ENCODE measurements around the gene PTPRA. TPM values are rescaled to one million over a fixed set of nuclear protein-coding genes. Genes with fewer than 3 reads are reported as not detected.

PTPRA gene
- total and polyA plus RNA-seq, 5 experiments from 2014 or later, result 24.6 to 106 (median 51.4) TPM

DNA sequence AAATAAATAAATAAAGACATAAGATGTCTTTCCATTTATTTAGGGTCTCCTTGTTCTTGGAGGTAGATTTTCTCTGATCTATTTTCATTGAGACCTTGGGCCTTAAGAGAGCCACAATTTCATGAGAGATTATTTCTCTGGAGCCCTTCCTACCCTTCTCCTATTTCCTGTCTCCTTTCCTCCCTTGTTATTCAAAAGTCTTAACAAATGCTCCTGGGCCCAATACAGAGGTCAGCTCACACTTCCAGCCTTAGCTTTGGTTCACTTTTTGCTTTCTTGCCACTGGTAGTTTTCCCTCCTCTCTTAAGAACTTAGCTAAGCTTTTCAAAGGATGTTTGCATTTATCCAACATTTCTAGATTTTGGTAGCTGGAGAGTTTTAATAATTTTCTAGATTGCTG is 44.0 kb downstream of the PTPRA start:
- DNase-seq (no peak), ATAC-seq (no peak)
- H3K9me3 Mint-ChIP-seq, result no peaks in the 10 kb centered on the region
- POLR2A ChIA-PET, result no interaction called here
- H3K27ac Mint-ChIP-seq, result peak overlapping the region in 1 of 10 donors; percentile 13
- no peak overlapping the region for H3K4me3 Mint-ChIP-seq
- peaks cover 18 to 55% (median 33%) of the 10 kb centered on the region in 4 donors for H3K4me1 Mint-ChIP-seq
- H3K36me3 Mint-ChIP-seq, result peaks cover 0 to 14% (median 0%) of the 10 kb centered on the region in 3 donors
- H3K27me3 Mint-ChIP-seq, result no peaks in the 10 kb centered on the region

DNA sequence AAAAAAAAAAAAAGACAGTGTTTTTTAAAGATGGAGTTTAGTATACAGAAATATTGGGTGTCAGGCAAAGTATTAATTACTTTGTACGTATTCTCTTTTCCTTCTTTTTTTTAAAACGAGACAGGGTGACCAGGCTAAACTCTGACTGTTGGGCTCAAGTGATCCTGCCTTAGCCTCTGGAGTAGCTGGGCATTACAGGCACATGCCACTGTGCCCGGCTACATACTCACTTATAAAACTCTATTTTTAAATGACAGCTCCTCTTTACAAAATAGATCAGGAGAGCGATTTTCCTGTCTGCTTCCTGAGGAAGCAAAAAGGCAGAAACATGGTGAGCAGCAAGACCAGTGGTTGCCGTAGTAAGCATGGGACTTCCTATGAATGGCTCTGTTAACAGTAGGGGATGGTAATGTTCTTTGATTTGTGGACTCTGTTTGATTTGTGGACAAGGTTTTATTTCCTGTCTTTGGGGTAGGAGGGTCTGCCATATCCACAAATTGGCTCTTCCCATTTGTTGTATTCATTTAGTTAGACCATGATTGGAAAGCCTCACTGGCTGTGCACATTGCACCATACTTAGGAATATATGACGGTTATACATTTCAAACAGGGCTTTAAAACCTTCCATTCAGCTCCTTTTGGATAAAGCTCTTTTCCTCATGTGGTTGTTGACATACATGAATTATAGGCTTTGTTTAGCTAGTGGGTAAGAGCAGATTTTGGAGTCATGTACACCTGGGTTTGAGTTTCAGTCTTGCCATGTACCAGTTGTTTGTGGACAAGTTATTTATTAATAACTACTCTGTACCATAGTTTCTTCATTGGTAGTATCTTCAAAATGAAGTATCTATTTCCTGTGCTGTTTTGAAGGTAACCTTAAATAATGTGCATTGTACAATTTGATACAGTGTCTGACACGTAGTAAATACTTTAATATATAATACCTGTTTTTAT is 45.1 kb downstream of the PTPRA start:
- Mint-ChIP-seq H3K27me3 (no peaks in the 10 kb centered on the region), H3K4me1 (peaks cover 18 to 55% (median 33%) of the 10 kb centered on the region in 4 donors), H3K36me3 (peaks cover 0 to 22% (median 0%) of the 10 kb centered on the region in 3 donors), H3K9me3 (no peaks in the 10 kb centered on the region), H3K4me3 (no peak overlapping the region), H3K27ac (peak overlapping the region in 4 of 10 donors; percentile 15 to 67 (median 39))
- DNase-seq (no peak), ATAC-seq (no peak)
- POLR2A ChIA-PET, result interaction anchor here (0.6 to 0.7 kb wide), 2 partner anchors 932 to 1032 kb away, joined by 3 to 7 read pairs; no protein-coding TSS in a partner anchor

DNA sequence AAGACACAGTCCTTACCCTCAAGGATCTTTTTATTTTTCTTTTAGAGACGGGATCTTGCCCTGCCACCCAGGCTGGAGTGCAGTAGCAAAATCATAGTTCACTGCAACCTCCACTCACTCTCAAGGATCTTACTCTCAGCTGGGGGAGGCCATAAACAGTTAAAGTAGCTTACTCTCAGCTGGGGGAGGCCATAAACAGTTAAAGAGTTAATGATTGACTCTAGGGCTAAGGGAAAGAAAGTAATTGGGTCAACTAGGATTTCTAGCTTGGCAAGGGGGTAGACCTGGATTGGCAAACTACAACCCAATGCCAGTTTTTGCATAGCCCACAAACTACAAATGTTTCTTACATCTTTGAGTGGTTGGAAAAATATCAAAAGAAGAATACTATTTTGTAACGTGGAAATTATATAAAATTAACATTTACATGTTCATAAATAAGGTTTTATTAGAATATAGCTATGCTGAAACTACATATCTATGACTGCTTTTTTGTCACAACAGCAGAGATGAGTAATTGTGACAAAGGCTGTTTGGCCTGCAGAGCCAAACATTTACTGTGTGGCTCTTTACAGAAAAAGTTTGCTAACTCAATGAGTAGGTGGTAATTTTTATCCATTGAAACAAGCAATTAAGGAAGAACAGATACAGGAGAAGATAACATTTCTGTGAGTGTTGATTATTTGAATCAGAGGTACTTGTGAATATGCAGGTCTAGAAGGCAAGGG is 46.4 kb downstream of the PTPRA start:
- Mint-ChIP-seq H3K4me1 (peaks cover 18 to 55% (median 32%) of the 10 kb centered on the region in 4 donors), H3K36me3 (peaks cover 0 to 33% (median 7%) of the 10 kb centered on the region in 3 donors), H3K9me3 (no peaks in the 10 kb centered on the region), H3K4me3 (peak overlapping the region in 1 of 10 donors; percentile 2), H3K27ac (peak overlapping the region in 3 of 10 donors; percentile 40 to 61 (median 50)), H3K27me3 (no peaks in the 10 kb centered on the region)
- POLR2A ChIA-PET, result interaction anchor here (0.6 kb wide), 1 partner anchor 931 kb away, joined by 3 read pairs; no protein-coding TSS in a partner anchor
- ATAC-seq (no peak), DNase-seq (no peak)

DNA sequence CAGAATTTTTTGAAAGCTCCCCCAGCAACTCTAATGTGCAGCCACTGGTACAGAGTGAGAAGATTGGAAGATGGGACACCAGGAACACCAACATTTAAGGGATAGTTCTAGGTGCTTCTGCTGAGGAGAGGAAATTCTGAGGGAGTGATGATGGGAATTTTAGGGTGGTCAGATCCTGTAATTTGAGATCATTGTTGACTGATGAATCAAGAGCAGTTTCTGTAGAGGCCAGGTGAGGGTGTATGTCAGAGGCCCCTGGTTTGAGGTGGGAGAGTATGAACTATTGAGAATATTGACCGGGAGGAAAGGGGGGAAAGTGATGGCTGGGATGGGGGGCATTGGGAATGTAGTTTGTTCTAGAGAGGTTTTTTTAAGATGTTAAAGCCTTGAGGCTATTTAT is 47.2 kb downstream of the PTPRA start:
- POLR2A ChIA-PET, result no interaction called here
- Mint-ChIP-seq H3K4me3 (no peak overlapping the region), H3K4me1 (peaks cover 20 to 49% (median 33%) of the 10 kb centered on the region in 4 donors), H3K9me3 (no peaks in the 10 kb centered on the region), H3K36me3 (peaks cover 0 to 37% (median 10%) of the 10 kb centered on the region in 3 donors), H3K27me3 (no peaks in the 10 kb centered on the region), H3K27ac (peak overlapping the region in 5 of 10 donors; percentile 7 to 63 (median 40))
- ATAC-seq (no peak), DNase-seq (no peak)

DNA sequence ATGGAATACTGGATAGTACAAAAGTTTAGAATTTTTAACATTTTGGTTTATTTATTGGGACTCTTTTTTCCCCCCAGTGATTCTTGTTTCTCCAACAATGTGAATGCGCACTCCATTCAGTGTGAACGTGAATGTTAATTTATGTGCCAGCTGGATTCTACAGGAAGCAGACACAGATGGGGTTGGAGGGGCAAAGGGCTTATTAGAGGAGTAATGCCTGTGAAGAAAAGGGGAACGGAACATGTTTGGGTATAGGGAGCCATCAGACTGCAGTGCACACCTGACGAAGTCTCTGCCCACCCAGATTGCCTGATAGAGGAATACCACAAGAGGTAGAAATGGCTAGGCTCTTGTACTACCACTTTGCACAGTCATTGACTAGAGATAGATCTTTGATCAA is 48.2 kb downstream of the PTPRA start:
- Mint-ChIP-seq H3K27me3 (no peaks in the 10 kb centered on the region), H3K9me3 (no peaks in the 10 kb centered on the region), H3K27ac (peak overlapping the region in 1 of 10 donors; percentile 43), H3K4me3 (no peak overlapping the region), H3K36me3 (peaks cover 0 to 43% (median 15%) of the 10 kb centered on the region in 3 donors), H3K4me1 (peaks cover 20 to 44% (median 34%) of the 10 kb centered on the region in 4 donors)
- no peak for DNase-seq
- no peak for ATAC-seq
- POLR2A ChIA-PET, result no interaction called here

DNA sequence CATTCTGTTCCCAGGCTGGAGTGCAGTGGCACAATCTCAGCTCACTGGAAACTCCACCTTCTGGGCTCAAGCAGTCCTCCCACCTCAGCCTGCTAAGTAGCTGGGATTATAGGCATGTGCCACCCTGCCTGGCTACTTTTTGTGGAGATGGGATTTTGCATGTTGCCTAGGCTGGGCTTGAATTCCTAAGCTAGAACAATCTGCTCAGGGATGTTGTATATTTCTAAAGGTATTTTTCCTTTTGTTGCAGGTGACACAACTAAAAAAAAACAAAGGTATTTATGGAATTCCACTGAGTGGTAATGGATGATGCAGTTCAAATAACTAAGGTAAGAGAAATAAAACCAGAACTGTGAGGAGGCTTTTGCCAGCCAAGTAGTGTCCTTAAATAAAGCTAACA is 49.7 kb downstream of the PTPRA start:
- POLR2A ChIA-PET, result no interaction called here
- peaks cover 0 to 53% (median 15%) of the 10 kb centered on the region in 3 donors for H3K36me3 Mint-ChIP-seq
- H3K27me3 Mint-ChIP-seq, result no peaks in the 10 kb centered on the region
- H3K4me3 Mint-ChIP-seq, result no peak overlapping the region
- no peak overlapping the region for H3K27ac Mint-ChIP-seq
- H3K4me1 Mint-ChIP-seq, result peaks cover 15 to 36% (median 28%) of the 10 kb centered on the region in 4 donors
- ATAC-seq (no peak), DNase-seq (no peak)
- H3K9me3 Mint-ChIP-seq, result no peaks in the 10 kb centered on the region

DNA sequence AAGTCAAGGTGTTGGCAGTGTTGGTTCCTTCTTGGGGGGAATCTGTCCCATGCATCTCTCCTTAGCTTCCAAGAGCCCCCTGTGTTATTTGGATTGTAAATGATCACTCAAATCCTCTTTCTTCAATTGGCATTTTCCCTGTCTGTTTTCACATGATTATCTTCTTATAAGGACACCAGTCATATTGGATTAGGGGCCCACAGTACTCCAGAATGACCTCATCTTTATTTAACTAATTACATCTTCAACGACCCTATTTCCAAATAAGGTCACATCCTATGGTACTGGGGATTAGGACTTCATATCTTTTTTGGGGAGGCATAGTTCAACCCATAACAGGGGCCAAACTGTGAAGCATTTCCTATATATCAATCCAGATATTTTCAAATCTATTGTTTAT is 57.3 kb downstream of the PTPRA start:
- Mint-ChIP-seq H3K36me3 (peaks cover 0 to 34% (median 8%) of the 10 kb centered on the region in 3 donors), H3K4me3 (no peak overlapping the region), H3K27ac (no peak overlapping the region), H3K9me3 (no peaks in the 10 kb centered on the region), H3K4me1 (peaks cover 2 to 10% (median 6%) of the 10 kb centered on the region in 4 donors), H3K27me3 (no peaks in the 10 kb centered on the region)
- DNase-seq (no peak), ATAC-seq (no peak)
- POLR2A ChIA-PET, result no interaction called here

DNA sequence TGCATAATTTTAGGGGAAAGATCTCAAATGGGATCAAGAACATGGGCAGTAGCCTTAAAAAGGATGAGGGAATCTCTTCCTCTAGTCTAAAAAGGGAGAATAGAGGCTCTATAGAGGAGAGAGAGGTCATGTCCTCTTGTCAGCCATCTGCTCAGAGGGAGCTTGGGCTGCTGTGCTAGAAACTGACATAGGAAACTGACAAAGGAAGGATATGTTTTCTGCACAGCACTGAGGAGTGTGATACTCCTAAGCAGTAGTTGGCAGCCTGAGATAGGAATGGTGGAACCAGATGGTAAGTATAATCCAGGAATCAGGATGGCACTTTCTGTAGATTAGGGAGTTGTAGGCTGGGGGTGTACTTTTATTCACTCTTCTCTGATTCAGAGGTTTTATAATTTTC is 59.2 kb downstream of the PTPRA start:
- no peak overlapping the region for H3K27ac Mint-ChIP-seq
- H3K36me3 Mint-ChIP-seq, result peaks cover 0 to 29% (median 5%) of the 10 kb centered on the region in 3 donors
- no peak overlapping the region for H3K4me3 Mint-ChIP-seq
- DNase-seq (no peak), ATAC-seq (no peak)
- POLR2A ChIA-PET, result no interaction called here
- H3K9me3 Mint-ChIP-seq, result no peaks in the 10 kb centered on the region
- peaks cover 4 to 7% (median 5%) of the 10 kb centered on the region in 4 donors for H3K4me1 Mint-ChIP-seq
- H3K27me3 Mint-ChIP-seq, result no peaks in the 10 kb centered on the region

DNA sequence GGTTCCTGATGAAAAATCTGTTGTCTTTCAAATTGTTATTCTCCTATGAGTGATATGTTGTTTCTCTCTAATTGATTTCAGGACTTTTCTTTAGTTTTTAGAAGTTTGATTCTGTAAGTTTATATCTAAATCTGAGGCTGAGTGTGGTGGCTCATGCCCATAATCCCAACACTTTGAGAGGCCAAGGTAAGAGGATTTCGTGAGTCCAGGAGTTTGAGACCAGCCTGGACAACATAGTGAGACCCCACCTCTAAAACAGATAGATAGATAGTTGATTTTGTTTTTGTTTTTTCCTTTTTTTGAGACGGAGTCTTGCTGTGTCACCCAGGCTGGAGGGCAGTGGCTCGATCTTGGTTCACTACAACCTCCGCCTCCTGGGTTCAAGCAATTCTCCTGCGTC is 64.6 kb downstream of the PTPRA start:
- DNase-seq (no peak), ATAC-seq (no peak)
- Mint-ChIP-seq H3K27ac (peak overlapping the region in 2 of 10 donors; percentile 9 to 68), H3K27me3 (no peaks in the 10 kb centered on the region), H3K4me1 (peaks cover 8 to 33% (median 26%) of the 10 kb centered on the region in 4 donors), H3K36me3 (peaks cover 0 to 47% (median 7%) of the 10 kb centered on the region in 3 donors), H3K4me3 (no peak overlapping the region), H3K9me3 (no peaks in the 10 kb centered on the region)
- POLR2A ChIA-PET, result no interaction called here

DNA sequence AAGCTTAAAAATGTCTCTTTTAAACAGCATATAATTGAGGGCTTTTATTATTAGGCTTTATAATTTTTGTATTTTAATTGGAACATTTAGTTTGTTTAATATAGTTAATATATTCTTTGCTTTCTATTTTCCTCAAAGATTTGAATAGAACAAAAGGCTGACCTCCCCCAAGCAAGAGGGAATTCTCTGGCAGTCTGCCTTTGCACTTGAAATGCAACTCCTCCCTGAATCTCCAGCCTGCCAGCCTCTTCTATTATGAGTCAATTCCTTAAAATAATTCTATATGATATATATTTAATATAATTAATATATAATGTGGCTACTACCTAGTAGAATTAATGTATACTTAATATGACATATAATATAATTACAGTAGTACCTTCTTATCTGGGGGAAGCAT is 69.2 kb downstream of the PTPRA start:
- ATAC-seq (no peak), DNase-seq (no peak)
- POLR2A ChIA-PET, result no interaction called here
- Mint-ChIP-seq H3K36me3 (peaks cover 0 to 52% (median 5%) of the 10 kb centered on the region in 3 donors), H3K27me3 (no peaks in the 10 kb centered on the region), H3K27ac (no peak overlapping the region), H3K4me3 (no peak overlapping the region), H3K9me3 (no peaks in the 10 kb centered on the region), H3K4me1 (peaks cover 19 to 45% (median 43%) of the 10 kb centered on the region in 4 donors)

DNA sequence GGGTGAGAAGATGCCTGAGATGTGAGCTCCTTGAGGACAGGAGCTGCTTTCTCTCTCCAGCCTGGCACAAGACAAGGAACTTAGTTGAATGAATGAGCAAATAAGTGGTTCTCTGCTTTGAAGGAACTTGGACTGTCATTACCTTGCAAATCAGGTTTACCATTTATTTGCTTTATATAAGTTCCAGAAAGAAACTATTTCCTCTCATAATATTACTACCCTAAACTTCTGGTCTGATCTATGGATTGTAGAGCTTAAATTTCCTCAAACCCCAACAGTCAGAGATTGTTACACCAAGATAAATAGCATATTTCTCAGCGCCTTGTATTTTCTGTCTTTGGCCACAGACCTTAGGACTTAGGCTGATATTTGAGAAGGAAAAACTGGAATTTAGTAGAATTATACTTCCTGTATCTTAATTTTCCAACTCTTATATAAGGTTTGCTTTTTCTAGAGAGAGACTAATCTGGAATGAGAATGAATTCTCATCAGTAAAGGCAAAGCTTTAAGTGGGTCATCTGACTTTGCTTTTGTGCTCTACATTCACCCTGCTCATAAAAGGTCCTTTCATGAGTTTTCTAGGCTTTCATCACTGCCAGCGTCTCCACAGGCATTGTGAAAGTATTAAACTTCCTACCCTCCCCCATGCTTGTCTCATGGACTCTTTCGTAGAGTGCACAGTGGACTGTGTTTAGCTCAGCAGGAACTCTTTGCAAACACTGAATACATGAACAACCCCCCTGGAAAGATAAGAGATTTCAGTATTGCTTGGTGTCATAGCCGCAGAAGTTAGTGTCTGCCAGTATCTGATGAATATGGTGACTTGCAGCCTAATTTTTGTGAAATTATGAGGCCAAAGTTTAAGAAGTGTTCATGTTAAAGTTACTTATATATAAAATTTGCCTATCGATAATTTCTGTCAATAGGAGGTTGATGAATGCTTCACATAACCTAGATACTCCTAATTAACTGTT is 74.0 kb downstream of the PTPRA start:
- Mint-ChIP-seq H3K27ac (peak overlapping the region in 5 of 10 donors; percentile 4 to 75 (median 55)), H3K9me3 (no peaks in the 10 kb centered on the region), H3K4me3 (no peak overlapping the region), H3K27me3 (no peaks in the 10 kb centered on the region), H3K4me1 (peaks cover 13 to 24% (median 23%) of the 10 kb centered on the region in 4 donors), H3K36me3 (peaks cover 0 to 55% (median 11%) of the 10 kb centered on the region in 3 donors)
- ATAC-seq, result no peak
- DNase-seq, result no peak
- POLR2A ChIA-PET, result interaction anchor here (0.7 kb wide), 1 partner anchor 204 kb away, joined by 3 read pairs; no protein-coding TSS in a partner anchor

DNA sequence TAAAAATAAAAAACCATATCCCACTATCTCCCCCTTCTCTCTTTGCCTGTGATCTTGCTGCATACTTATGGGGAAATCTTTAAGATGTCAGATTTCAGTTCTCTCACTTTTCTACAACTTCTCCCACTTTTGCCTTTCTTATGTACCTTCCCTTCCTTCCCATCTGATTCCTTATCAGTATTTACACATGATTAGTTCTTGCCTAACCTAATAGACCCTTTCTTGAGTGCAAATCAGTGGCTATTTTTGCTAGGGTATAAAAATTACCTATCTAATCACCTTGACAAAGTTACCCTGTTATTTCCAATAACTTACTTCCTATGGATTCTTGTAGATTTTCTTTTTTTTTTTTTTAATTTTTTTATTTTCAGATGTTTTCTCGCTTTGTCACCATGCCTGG is 75.7 kb downstream of the PTPRA start:
- Mint-ChIP-seq H3K9me3 (no peaks in the 10 kb centered on the region), H3K4me1 (peaks cover 11 to 27% (median 24%) of the 10 kb centered on the region in 4 donors), H3K36me3 (peaks cover 0 to 57% (median 13%) of the 10 kb centered on the region in 3 donors), H3K4me3 (no peak overlapping the region), H3K27ac (peak overlapping the region in 1 of 10 donors; percentile 79), H3K27me3 (no peaks in the 10 kb centered on the region)
- POLR2A ChIA-PET, result no interaction called here
- DNase-seq (no peak), ATAC-seq (no peak)

Data from naive thymus-derived CD8-positive, alpha-beta T cell (primary cell).